ENCODE measurements around the gene TAF1. TPM values are rescaled to one million over a fixed set of nuclear protein-coding genes. Genes with fewer than 3 reads are reported as not detected.
"Not testable (repeated sequence)": the region's sequence is repeated elsewhere in the genome, so short reads cannot be mapped to it uniquely, and the experiment has no call there.

TAF1 gene
- total RNA-seq, 1 experiment from 2014 or later, result 38.3 TPM

DNA sequence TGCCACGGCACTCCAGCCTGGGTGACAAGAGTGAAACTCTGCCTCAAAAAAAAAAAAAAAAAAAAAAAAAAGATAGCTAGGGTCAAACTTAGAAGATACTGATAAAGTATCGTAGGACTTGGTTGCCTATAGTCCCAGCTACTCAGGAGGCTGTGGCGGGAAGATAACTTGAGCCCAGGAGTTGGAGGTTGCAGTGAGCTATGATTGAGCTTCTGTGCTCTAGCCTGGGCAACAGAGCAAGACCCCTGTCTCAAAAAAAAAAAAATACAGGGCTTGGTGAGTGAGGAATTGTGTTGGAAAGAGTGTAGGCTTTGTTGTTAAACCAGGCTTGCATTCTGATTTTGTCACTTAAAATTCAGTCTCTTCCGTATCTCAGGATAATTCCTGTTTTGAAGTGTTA is 6.2 kb downstream of the TAF1 start:
- ChIA-PET CTCF (no interaction called here), POLR2A (no interaction called here)
- Histone ChIP-seq H3K27ac (ENCODE audit: low read length) (no peak overlapping the region), H3K27me3 (ENCODE audit: control insufficient read depth, insufficient read depth, low read length) (no peaks in the 10 kb centered on the region), H3K4me1 (ENCODE audit: control insufficient read depth, insufficient read depth, low read length) (no peaks in the 10 kb centered on the region; the same call in 1 of the 2 replicates), H3K36me3 (ENCODE audit: control insufficient read depth, insufficient read depth, low read length) (peaks cover 22% of the 10 kb centered on the region), H3K4me3 (ENCODE audit: low read depth in 2 of 2, low read length in 2 of 2) (no peak overlapping the region), H3K9me3 (ENCODE audit: control insufficient read depth, insufficient read depth, low read depth, low read length) (no peaks in the 10 kb centered on the region)
- ATAC-seq (no peak), DNase-seq (ENCODE audit: low read depth, low spot score) (no peak)
- in situ Hi-C loops (cut with HindIII; ENCODE audit: low pct_unique_long_range_greater_than_20kb, low sequenced_read_pairs) (no loop called here), intact Hi-C loops (cut with micrococcal nuclease; ENCODE audit: unreplicated experiment) (no loop called here)
- no TSS peak for BruUV-seq (replicated peaks)
- no peak for TF ChIP-seq POLR2AphosphoS5 (IDR thresholded peaks at IDR 0.05; ENCODE audit: low read depth, low read length)
- no peak for TF ChIP-seq TCF7L2 (IDR thresholded peaks at IDR 0.05; ENCODE audit: low read depth, low read length)
- TF ChIP-seq, protein P1, sequence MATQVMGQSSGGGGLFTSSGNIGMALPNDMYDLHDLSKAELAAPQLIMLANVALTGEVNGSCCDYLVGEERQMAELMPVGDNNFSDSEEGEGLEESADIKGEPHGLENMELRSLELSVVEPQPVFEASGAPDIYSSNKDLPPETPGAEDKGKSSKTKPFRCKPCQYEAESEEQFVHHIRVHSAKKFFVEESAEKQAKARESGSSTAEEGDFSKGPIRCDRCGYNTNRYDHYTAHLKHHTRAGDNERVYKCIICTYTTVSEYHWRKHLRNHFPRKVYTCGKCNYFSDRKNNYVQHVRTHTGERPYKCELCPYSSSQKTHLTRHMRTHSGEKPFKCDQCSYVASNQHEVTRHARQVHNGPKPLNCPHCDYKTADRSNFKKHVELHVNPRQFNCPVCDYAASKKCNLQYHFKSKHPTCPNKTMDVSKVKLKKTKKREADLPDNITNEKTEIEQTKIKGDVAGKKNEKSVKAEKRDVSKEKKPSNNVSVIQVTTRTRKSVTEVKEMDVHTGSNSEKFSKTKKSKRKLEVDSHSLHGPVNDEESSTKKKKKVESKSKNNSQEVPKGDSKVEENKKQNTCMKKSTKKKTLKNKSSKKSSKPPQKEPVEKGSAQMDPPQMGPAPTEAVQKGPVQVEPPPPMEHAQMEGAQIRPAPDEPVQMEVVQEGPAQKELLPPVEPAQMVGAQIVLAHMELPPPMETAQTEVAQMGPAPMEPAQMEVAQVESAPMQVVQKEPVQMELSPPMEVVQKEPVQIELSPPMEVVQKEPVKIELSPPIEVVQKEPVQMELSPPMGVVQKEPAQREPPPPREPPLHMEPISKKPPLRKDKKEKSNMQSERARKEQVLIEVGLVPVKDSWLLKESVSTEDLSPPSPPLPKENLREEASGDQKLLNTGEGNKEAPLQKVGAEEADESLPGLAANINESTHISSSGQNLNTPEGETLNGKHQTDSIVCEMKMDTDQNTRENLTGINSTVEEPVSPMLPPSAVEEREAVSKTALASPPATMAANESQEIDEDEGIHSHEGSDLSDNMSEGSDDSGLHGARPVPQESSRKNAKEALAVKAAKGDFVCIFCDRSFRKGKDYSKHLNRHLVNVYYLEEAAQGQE (IDR thresholded peaks at IDR 0.05; ENCODE audit: insufficient read depth in 1 of 2, low read depth in 2 of 2, low read length in 1 of 2), result no peak
- no peak for TF ChIP-seq SIN3A (IDR thresholded peaks at IDR 0.05; ENCODE audit: borderline replicate concordance, insufficient read depth, low read depth, low read length)
- TF ChIP-seq CTCF (IDR thresholded peaks at IDR 0.05), result no peak

DNA sequence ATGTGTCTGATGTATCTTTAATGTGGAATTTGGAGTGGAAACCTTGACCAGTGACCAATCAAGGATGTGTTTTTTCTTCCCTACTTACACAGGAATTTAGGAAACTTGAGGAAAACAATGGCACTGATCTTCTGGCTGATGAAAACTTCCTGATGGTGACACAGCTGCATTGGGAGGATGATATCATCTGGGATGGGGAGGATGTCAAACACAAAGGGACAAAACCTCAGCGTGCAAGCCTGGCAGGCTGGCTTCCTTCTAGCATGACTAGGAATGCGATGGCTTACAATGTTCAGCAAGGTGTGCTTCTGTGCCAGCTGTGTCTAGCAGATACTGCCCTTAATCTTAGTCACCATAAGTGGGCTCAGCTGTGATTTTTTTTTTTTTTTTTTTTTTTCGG is 12.6 kb downstream of the TAF1 start:
- TF ChIP-seq CTCF (IDR thresholded peaks at IDR 0.05), result no peak
- no peak for TF ChIP-seq SIN3A (IDR thresholded peaks at IDR 0.05; ENCODE audit: borderline replicate concordance, insufficient read depth, low read depth, low read length)
- no peak for TF ChIP-seq TCF7L2 (IDR thresholded peaks at IDR 0.05; ENCODE audit: low read depth, low read length)
- TF ChIP-seq, protein P1 (IDR thresholded peaks at IDR 0.05; ENCODE audit: insufficient read depth in 1 of 2, low read depth in 2 of 2, low read length in 1 of 2), result no peak
- no peak for TF ChIP-seq POLR2AphosphoS5 (IDR thresholded peaks at IDR 0.05; ENCODE audit: low read depth, low read length)
- ChIA-PET CTCF (interaction anchor here (0.6 kb wide), 1 partner anchor 53 kb away, joined by 4 read pairs; no protein-coding TSS in a partner anchor), POLR2A (no interaction called here)
- H3K36me3 ChIP-seq (ENCODE audit: control insufficient read depth, insufficient read depth, low read length), result peaks cover 36% of the 10 kb centered on the region
- no peaks in the 10 kb centered on the region for H3K9me3 ChIP-seq (ENCODE audit: control insufficient read depth, insufficient read depth, low read depth, low read length)
- no peaks in the 10 kb centered on the region for H3K4me1 ChIP-seq (ENCODE audit: control insufficient read depth, insufficient read depth, low read length)
- ATAC-seq (no peak), DNase-seq (ENCODE audit: low read depth, low spot score) (no peak)
- no peak overlapping the region for H3K27ac ChIP-seq (ENCODE audit: low read length)
- no peak overlapping the region for H3K4me3 ChIP-seq (ENCODE audit: low read depth in 2 of 2, low read length in 2 of 2)
- no TSS peak for BruUV-seq (replicated peaks)
- intact Hi-C loops (cut with micrococcal nuclease; ENCODE audit: unreplicated experiment) (no loop called here), in situ Hi-C loops (cut with HindIII; ENCODE audit: low pct_unique_long_range_greater_than_20kb, low sequenced_read_pairs) (no loop called here)
- no peaks in the 10 kb centered on the region for H3K27me3 ChIP-seq (ENCODE audit: control insufficient read depth, insufficient read depth, low read length)

GRCh38 chrX:71391725-71392124 is 25.6 kb downstream of the TAF1 start:
- H3K4me1 ChIP-seq (ENCODE audit: control insufficient read depth, insufficient read depth, low read length); H3K27ac ChIP-seq (ENCODE audit: low read length); intact Hi-C loops (cut with micrococcal nuclease; ENCODE audit: unreplicated experiment); in situ Hi-C loops (cut with HindIII; ENCODE audit: low pct_unique_long_range_greater_than_20kb, low sequenced_read_pairs); ATAC-seq; H3K9me3 ChIP-seq (ENCODE audit: control insufficient read depth, insufficient read depth, low read depth, low read length); H3K4me3 ChIP-seq (ENCODE audit: low read depth in 2 of 2, low read length in 2 of 2); BruUV-seq (replicated peaks); POLR2A ChIA-PET; DNase-seq (ENCODE audit: low read depth, low spot score); H3K27me3 ChIP-seq (ENCODE audit: control insufficient read depth, insufficient read depth, low read length); CTCF ChIA-PET: not testable (repeated sequence)
- H3K36me3 ChIP-seq (ENCODE audit: control insufficient read depth, insufficient read depth, low read length), result peaks cover 20% of the 10 kb centered on the region
